Measurements from ENCODE around the gene CD2BP2. TPM values are rescaled to one million over a fixed set of nuclear protein-coding genes. Genes with fewer than 3 reads are reported as not detected.

Gene CD2BP2
- total RNA-seq, 1 donor from 2014 or later, result 65.1 TPM

DNA sequence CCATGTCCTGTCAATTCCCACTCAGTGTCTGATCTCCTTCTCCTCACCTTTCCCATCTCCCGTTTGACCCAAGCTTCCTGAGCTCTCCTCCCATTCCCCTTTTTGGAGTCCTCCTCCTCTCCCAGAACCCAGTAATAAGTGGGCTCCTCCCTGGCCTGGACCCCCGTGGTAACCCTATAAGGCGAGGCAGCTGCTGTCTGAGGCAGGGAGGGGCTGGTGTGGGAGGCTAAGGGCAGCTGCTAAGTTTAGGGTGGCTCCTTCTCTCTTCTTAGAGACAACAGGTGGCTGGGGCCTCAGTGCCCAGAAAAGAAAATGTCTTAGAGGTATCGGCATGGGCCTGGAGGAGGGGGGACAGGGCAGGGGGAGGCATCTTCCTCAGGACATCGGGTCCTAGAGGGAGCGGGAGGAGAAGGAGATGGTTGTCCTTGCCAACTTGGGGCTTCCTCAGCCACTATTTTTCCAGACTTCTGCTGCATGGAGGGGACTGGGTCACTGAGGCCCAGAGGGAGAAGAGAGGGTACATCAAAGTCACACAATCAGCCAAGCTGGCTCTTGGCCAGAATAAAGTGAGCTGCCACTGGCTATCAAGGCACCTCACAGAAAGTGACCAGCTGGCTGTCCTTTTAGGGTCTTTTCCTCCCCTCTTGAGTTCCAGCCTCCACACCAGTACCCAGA lies 17.1 kb upstream of the CD2BP2 start:
- Mint-ChIP-seq H3K36me3 (ENCODE audit: unreplicated experiment) (peaks cover 3% of the 10 kb centered on the region), H3K4me1 (ENCODE audit: unreplicated experiment) (peaks cover 32% of the 10 kb centered on the region), H3K27ac (ENCODE audit: unreplicated experiment) (peak overlapping the region; percentile 93), H3K9me3 (ENCODE audit: unreplicated experiment) (no peaks in the 10 kb centered on the region), H3K27me3 (ENCODE audit: unreplicated experiment) (no peaks in the 10 kb centered on the region), H3K4me3 (ENCODE audit: unreplicated experiment) (peak overlapping the region; percentile 23)
- no peak for DNase-seq (ENCODE audit: extremely low spot score, unreplicated experiment)
- TF ChIP-seq, protein P1, sequence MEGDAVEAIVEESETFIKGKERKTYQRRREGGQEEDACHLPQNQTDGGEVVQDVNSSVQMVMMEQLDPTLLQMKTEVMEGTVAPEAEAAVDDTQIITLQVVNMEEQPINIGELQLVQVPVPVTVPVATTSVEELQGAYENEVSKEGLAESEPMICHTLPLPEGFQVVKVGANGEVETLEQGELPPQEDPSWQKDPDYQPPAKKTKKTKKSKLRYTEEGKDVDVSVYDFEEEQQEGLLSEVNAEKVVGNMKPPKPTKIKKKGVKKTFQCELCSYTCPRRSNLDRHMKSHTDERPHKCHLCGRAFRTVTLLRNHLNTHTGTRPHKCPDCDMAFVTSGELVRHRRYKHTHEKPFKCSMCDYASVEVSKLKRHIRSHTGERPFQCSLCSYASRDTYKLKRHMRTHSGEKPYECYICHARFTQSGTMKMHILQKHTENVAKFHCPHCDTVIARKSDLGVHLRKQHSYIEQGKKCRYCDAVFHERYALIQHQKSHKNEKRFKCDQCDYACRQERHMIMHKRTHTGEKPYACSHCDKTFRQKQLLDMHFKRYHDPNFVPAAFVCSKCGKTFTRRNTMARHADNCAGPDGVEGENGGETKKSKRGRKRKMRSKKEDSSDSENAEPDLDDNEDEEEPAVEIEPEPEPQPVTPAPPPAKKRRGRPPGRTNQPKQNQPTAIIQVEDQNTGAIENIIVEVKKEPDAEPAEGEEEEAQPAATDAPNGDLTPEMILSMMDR (IDR thresholded peaks at IDR 0.05), result no peak

DNA sequence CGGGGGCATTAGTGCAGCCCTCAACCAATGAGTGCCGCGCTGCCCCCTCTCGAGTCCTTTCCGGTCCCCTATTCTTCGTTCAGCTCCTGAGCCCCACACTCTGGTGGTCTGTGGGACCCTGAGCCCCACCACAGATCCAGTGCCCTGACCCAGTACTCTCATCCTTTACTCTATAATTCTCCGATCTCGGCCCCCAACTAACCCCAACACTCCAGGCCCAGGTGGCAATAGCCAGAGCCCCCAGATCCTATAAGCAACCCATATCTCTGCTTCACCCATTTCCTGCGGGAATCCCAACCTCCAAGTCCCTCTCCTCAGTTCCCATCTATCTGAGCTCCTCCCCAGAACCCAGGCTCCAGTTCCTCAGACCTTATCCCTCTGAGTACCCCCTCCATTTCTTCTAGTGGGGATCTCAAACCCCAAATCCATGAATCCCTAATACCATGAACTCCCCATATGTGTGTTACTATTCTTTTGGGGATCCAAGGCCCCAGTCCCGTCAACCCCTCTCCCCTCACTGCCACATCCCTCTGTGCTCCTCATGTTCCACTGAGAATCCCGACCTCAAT lies 16.2 kb upstream of the CD2BP2 start:
- peaks cover 38% of the 10 kb centered on the region for H3K4me1 Mint-ChIP-seq (ENCODE audit: unreplicated experiment)
- peak overlapping the region; percentile 93 for H3K27ac Mint-ChIP-seq (ENCODE audit: unreplicated experiment)
- no peak for DNase-seq (ENCODE audit: extremely low spot score, unreplicated experiment)
- TF ChIP-seq, protein P1 (IDR thresholded peaks at IDR 0.05), result no peak
- H3K36me3 Mint-ChIP-seq (ENCODE audit: unreplicated experiment), result peaks cover 6% of the 10 kb centered on the region
- peak overlapping the region; percentile 74 for H3K4me3 Mint-ChIP-seq (ENCODE audit: unreplicated experiment)
- H3K27me3 Mint-ChIP-seq (ENCODE audit: unreplicated experiment), result no peaks in the 10 kb centered on the region
- H3K9me3 Mint-ChIP-seq (ENCODE audit: unreplicated experiment), result no peaks in the 10 kb centered on the region

DNA sequence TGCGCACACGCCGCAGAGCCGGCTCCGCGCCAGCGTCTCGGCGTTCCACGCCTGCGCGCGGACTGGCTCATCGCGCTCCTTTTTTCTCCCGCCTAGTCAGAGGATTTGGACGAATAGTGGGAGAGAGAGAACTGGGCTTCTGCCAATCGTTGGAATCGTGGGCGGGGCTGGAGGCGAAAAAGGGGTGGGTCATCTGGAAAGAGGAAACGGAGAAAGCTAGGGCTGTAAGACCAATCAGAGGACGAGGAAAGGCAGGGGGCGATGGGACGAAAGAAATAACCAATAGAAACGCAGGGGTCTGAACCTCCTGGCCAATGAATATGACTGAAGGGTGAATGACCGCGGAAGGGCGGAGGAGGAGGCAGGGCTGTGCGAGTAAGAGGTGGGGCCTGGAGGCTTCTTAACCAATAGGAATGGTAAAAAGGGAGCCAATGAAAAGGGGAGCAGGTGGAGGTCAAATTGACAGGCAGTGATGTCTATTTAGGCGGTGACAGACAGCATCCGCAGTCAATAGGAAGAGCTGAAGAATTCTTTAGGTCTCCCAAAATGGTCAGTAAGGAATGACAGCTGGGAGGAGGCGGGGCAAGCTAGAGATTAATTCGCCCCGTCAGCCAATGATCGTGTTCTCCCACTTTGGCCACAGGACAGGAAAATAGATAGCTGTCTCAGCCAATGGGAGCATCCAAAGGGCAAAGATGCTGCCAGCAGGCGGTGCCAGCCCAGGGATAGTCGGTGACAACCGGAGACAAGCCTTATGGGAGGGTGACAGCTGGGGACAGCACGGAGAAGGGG lies 15.5 kb upstream of the CD2BP2 start, which contains the start of gene TBC1D10B:
TBC1D10B (minus strand) TSS at position 39 of the 792 bp plus-strand sequence. CDS start 311 bp downstream, outside the sequence.
- H3K4me1 Mint-ChIP-seq (ENCODE audit: unreplicated experiment), result peaks cover 40% of the 10 kb centered on the region
- peak within 1 kb of the TSS; percentile 93 for H3K27ac Mint-ChIP-seq (ENCODE audit: unreplicated experiment)
- no peaks in the 10 kb centered on the region for H3K9me3 Mint-ChIP-seq (ENCODE audit: unreplicated experiment)
- peaks cover 7% of the 10 kb centered on the region for H3K36me3 Mint-ChIP-seq (ENCODE audit: unreplicated experiment)
- H3K4me3 Mint-ChIP-seq (ENCODE audit: unreplicated experiment), result peak within 1 kb of the TSS; percentile 85
- peak; percentile 100 for DNase-seq (ENCODE audit: extremely low spot score, unreplicated experiment)
- H3K27me3 Mint-ChIP-seq (ENCODE audit: unreplicated experiment), result no peaks in the 10 kb centered on the region
- TF ChIP-seq, protein P1 (IDR thresholded peaks at IDR 0.05), result peak; percentile 46

DNA sequence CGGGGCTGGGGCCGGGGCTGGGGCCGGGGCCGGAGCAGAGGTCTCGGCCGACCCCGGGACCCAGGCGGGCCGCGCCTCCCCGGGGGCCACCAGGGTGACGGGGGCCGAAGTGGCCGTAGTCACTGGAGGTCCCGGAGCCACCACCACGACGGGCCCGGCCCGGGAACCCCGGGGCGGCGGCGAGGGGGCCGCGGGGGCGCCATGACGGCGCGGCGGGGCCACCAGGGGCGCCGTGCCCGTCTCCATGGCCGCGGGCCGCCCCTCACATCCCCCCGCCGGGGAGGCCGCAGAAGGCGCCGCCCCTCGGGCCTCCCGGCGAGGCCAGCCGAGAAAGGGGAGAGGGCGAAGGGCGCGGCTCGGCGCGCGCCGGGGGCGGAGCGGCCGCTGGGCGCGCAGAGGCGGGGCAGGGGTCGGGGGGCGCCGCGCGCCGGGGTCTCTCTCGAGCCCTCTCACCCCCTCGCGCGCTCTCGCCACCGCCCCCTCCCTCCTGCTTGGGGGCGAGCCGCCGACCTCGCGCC lies 14.9 kb upstream of the CD2BP2 start:
- H3K4me1 Mint-ChIP-seq (ENCODE audit: unreplicated experiment), result peaks cover 41% of the 10 kb centered on the region
- no peaks in the 10 kb centered on the region for H3K9me3 Mint-ChIP-seq (ENCODE audit: unreplicated experiment)
- peaks cover 14% of the 10 kb centered on the region for H3K36me3 Mint-ChIP-seq (ENCODE audit: unreplicated experiment)
- no peak for DNase-seq (ENCODE audit: extremely low spot score, unreplicated experiment)
- H3K27ac Mint-ChIP-seq (ENCODE audit: unreplicated experiment), result no peak overlapping the region
- peak overlapping the region; percentile 74 for H3K4me3 Mint-ChIP-seq (ENCODE audit: unreplicated experiment)
- no peaks in the 10 kb centered on the region for H3K27me3 Mint-ChIP-seq (ENCODE audit: unreplicated experiment)
- TF ChIP-seq, protein P1 (IDR thresholded peaks at IDR 0.05), result no peak
